HFF-Myc (cell line): ENCODE measurements around the gene RPL12.
"Not testable (repeated sequence)": the region's sequence is repeated elsewhere in the genome, so short reads cannot be mapped to it uniquely, and the experiment has no call there.

ENCODE experiments used
- DNase-seq: peaks from one replicate; pipeline ENCODE4 v3.0.0-alpha.2; 2011; ENCODE audit warnings: low read depth; ENCODE audit errors: extremely low read depth
- H3K4me3 ChIP-seq: replicated peaks from 2 replicates; pipeline ENCODE4 v1.5.1; 2011; ENCODE audit warnings: low read depth, mild to moderate bottlenecking, control low read depth, low read length
- TF ChIP-seq, protein P1 (sequence below): IDR thresholded peaks from 2 replicates; pipeline ENCODE4 v1.5.1; 2012; ENCODE audit warnings: mild to moderate bottlenecking, low read depth, low read length, control low read depth; ENCODE audit errors: missing control alignments

RPL12 gene

DNA sequence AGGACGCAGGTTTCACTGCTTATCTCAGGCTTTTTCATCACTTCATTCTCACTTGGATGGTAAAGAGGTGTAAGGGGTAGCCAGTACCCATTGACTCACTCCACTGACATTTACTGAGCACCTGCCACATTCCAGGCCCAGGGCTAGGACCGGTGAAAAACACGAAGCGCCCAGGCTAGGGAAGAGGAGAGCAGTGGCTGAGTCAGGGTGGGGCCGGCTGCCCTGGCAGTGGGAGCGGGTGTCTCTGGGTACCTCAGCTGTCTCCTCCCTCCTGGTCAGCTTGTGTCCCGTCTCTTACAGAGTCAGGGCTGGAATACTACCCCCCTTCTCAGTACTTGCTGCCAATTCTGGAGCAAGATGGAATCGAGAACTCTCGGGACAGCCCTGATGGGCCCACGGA is 22.3 kb upstream of the RPL12 start:
- TF ChIP-seq, protein P1, sequence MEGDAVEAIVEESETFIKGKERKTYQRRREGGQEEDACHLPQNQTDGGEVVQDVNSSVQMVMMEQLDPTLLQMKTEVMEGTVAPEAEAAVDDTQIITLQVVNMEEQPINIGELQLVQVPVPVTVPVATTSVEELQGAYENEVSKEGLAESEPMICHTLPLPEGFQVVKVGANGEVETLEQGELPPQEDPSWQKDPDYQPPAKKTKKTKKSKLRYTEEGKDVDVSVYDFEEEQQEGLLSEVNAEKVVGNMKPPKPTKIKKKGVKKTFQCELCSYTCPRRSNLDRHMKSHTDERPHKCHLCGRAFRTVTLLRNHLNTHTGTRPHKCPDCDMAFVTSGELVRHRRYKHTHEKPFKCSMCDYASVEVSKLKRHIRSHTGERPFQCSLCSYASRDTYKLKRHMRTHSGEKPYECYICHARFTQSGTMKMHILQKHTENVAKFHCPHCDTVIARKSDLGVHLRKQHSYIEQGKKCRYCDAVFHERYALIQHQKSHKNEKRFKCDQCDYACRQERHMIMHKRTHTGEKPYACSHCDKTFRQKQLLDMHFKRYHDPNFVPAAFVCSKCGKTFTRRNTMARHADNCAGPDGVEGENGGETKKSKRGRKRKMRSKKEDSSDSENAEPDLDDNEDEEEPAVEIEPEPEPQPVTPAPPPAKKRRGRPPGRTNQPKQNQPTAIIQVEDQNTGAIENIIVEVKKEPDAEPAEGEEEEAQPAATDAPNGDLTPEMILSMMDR: no peak
- no peak overlapping the region for H3K4me3 ChIP-seq
- no peak for DNase-seq

DNA sequence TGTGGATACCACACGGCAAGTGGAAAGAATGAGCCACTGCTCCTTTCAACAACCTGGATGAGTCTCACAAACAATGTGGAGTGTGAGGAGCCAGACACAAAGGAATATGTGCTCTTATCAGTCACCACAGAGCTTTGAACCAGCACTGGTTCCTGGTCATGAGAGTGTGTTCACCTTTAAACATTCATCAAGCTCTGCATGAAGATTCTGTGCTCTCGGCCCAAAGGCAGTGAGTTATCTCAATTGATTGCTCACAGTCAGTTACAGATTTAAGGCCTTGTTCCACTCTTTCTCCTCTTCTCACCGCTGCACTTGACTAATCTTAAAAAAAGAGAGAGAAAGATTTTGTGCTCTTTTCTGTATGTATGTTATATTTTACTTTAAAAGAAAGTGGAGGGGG is 19.5 kb upstream of the RPL12 start:
- no peak overlapping the region for H3K4me3 ChIP-seq
- TF ChIP-seq, protein P1: no peak
- DNase-seq: no peak

DNA sequence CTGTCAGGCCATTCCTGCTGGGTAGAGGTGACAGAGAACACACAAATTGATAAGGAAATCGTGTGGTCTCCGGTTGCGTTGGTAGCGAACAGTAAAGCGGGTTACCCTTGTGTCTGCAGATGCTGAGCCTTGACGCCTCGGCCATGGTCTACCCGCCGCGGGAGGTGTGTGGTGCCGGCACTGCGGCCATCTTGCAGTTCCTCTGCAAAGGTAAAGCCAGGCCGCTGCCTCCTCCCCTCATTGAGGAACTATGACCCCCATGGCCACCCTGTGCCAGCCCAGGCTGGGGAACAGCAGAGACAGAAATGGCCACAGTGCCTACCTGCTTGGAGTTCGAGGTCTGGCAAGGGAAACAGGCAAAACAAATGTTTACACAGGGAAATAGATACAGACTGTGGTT is 16.4 kb upstream of the RPL12 start:
- DNase-seq: no peak
- TF ChIP-seq, protein P1: no peak
- no peak overlapping the region for H3K4me3 ChIP-seq

DNA sequence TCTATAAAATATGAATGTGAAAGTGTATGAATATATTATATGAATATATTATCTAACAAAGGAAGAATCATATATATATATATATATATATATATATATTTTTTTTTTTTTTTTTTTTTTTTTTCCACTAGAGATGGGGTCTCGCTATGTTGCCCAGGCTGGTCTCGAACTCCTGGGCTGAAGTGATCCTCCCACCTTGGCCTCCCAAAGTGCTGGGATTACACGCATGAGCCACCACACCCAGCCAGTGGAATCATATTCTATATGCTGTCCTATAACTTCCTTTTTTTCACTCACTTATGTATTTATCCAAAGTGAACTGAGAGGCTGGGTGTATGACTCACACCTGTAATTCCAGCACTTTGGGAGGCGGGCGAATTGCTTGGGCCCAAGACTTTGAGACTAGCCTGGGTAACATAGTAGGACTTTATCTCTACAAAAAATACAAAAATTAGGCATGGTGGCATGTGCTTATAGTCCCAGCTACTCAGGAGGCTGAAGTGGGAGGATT is 15.3 kb upstream of the RPL12 start:
- not testable (repeated sequence) for H3K4me3 ChIP-seq, DNase-seq

DNA sequence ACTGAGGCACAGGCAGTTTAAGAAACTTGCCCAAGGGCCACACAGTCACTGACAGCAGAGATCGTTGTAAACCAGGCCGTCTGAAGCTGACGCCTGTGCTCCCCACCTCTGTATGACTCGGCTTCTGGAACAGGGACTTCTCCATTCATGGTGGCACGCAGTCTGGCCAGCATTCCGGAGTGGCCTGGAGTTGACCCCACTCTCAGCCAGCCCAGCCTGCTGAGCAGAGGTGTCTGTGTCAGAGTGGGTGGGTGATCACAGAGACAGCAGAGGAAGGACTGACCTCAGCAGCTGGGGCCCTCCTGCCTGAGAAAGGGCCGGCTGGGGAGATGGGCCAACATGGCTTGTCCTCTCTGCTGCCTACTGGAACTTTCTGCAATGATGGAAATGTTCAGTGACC is 12.7 kb upstream of the RPL12 start:
- H3K4me3 ChIP-seq: no peak overlapping the region
- DNase-seq: no peak
- TF ChIP-seq, protein P1: no peak

DNA sequence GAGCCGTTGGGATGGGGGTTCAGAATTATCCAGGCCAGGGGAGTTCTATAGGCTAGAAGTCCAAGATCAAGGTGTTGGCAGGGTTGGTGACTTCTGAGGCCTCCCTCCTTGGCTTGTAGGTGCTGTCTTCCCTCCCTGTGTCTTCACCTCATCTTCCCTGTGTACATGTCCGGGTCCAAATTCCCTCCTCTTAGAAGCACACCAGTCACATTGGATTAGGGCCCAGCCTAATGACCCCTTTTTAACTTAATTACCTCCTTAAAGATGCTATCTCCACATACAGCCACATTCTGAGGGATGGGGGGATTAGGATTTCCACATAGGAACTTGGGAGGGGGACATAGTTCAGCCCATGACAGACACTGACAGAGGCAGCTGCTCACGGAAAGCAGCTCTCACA is 12.2 kb upstream of the RPL12 start:
- DNase-seq: no peak
- H3K4me3 ChIP-seq: no peak overlapping the region
- TF ChIP-seq, protein P1: no peak

DNA sequence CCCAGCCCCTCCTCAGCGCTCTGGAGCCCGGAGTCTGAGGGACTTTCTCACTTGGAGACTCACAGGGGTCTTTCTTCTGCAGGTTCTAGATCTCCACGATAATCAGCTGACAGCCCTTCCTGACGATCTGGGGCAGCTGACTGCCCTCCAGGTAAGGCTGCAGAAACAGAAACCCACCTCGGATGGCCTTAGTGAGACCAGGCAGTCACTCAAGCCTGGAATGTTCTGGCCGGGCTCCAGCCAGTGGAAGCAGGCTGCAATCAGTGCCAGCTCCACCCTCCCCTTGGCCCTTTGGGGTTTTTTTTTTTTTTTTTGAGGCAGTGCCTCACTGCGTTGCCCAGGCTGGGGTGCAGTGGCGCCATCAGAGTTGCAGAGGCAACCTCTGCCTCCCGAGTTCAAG is 7.7 kb upstream of the RPL12 start:
- no peak for DNase-seq
- TF ChIP-seq, protein P1: no peak
- H3K4me3 ChIP-seq: no peak overlapping the region
